ENCODE measurements around the gene CLDN11.

Gene CLDN11

GRCh38 chr3:170470063-170471016 lies 51.7 kb downstream of the CLDN11 start:
- DNase-seq (ENCODE audit: low spot score), result no peak

- DNase-seq (ENCODE audit: low spot score), result no peak
These were observed 52.5 kb downstream of the CLDN11 start for GRCh38 chr3:170471149-170471548.

GRCh38 chr3:170473358-170473757 lies 54.7 kb downstream of the CLDN11 start:
- no peak for DNase-seq (ENCODE audit: low spot score)

- no peak for DNase-seq (ENCODE audit: low spot score)
These were observed 56.5 kb downstream of the CLDN11 start for GRCh38 chr3:170475092-170475685.

- DNase-seq (ENCODE audit: low spot score), result no peak
These were observed 57.6 kb downstream of the CLDN11 start for GRCh38 chr3:170476291-170476690.

- DNase-seq (ENCODE audit: low spot score), result no peak
These were observed 58.7 kb downstream of the CLDN11 start for GRCh38 chr3:170477395-170477794.

GRCh38 chr3:170480111-170480510 lies 61.4 kb downstream of the CLDN11 start:
- DNase-seq (ENCODE audit: low spot score), result no peak

- DNase-seq (ENCODE audit: low spot score), result no peak
These were observed 63.5 kb downstream of the CLDN11 start for GRCh38 chr3:170482199-170482598.

- DNase-seq (ENCODE audit: low spot score), result no peak
These were observed 65.0 kb downstream of the CLDN11 start for GRCh38 chr3:170483485-170484262.

Measured in COLO829 (cell line).